Measurements from ENCODE around the gene PROX2. TPM values are rescaled to one million over a fixed set of nuclear protein-coding genes. Genes with fewer than 3 reads are reported as not detected.

PROX2 gene
- total RNA-seq, 1 experiment from 2014 or later, result not detected

GRCh38 chr14:74909911-74910310, 34.0 kb upstream of the PROX2 start:
- DNase-seq (ENCODE audit: low read depth), result no peak

- no peak for DNase-seq (ENCODE audit: low read depth)
Measured at GRCh38 chr14:74909501-74909900, 33.6 kb upstream of the PROX2 start.

GRCh38 chr14:74908861-74909341, 33.0 kb upstream of the PROX2 start:
- no peak for DNase-seq (ENCODE audit: low read depth)

- DNase-seq (ENCODE audit: low read depth), result no peak
Measured at GRCh38 chr14:74907744-74908143, 31.8 kb upstream of the PROX2 start.

GRCh38 chr14:74906925-74907521, 31.1 kb upstream of the PROX2 start:
- DNase-seq (ENCODE audit: low read depth), result no peak

DNA sequence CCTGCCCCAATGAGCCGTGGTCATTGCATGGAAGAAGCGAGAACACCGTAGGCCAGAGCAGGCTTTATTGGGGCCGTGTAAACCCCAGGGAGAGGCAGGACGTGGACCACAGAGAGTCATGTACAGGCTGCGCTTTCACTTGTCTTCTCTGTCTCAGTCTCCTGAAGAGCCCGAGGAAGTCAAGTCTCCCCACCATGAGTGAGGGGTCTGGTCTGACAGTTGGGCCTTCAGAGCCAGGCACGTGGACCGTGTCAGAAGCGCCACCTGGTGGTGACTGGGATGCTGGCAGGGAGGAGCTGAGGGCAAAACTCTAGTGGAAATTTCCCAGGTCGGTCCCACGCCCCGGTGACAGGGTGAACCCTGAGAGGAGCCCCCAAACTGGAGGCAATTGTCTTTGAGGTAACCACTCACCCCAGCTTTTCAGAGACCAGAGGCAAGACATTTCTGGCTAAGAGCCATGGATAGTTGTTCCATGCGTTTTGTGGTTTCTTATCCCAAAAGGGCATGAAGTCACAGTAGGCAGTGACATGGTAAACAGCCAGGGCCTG, 29.7 kb upstream of the PROX2 start:
- DNase-seq (ENCODE audit: low read depth), result peak; percentile 68

DNA sequence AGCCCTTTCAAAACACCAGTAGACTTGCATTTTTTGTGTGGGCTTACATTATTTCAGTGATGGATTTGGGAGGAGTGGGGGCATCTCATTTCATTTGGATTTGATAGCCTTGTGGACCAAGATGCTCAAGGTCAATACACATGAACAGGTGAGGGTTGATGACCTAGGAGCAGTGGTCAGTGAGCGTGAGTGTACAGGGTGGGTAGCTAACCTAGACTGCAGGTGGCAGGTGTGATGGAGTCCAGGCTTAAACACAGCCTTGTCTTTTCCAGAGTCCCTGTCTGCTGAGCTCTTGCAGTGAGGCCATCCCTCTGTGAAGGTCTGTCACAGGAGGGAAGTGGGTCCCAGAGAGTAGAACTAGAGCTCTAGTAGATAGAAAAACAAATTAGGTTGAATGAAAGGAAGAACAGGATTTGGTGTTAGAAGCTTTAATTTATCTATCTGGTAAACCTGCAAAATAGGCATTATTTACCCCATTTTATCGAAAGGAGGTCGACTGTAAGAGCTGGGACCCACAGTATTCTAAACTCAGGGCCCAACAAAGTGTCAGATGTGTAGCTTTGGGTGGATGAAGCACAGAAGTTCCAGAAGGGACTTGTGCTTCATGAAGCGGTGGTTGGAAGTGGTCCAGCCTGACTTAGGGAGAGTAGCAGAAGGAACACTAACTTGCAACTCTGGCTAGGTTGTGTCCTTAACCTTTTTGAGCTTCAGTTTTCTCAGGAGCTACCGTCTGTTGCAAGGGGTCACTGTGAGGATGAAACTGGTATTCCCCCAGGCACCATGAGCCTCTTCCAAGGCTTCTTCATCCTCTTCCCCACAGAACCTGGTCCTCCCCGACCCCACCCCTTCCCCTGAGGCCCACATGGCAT, 28.9 kb upstream of the PROX2 start:
- no peak for DNase-seq (ENCODE audit: low read depth)

DNA sequence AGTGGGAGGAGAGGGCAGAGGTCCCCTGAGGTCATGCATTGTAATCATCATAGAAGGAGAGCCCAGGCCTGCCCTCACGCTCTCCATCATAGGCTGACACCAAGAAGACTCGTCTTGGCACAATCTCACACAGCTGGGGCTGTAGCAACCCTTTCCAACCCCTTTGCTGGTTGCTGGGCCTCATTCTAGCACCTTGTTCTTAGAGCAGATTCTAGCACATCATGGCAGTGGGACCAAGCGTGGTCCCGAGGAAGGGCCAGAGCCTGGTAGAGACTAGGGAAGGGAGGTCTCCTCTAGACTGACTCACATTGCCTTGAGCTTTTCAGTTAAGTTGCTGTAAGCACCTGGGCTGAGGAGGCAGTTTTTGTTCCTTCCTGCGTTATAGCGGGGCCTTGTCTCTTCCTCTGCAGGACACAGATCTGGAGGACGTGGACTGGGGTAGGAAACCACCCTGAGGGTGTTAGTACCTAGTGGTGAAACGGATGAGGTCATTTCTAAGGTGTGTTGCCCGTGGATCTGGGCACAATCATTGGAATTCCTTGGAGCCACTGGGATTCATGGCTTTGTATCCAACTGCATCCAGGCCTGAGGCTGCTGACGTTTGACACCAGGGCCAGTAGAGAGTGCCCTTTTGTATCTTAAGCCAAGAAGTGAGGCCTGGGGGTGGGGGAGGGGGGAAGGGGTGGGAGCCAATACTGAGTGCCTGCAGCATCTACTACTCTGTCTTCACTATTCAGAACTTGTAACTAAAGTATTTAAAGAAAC, 27.2 kb upstream of the PROX2 start:
- DNase-seq (ENCODE audit: low read depth), result no peak

DNA sequence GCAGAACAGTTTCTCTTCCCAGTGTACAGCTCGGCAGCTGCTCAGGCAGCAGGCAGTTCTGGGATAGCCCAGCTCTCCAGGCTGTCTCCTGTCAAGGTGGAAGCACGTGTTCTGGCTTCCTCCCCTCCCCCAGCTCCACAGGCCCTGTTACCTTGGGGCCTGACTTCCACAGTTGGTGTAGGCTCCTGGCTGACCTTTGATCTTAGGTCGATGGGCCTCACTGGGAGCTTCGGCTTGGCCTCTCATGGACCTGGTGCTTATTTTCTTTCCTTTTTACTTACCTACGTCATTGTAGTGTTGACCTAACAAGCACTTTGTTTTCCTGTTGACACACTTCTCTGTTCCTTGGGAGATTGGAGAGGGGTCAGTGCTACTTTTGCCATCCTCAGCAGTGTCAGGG, 22.7 kb upstream of the PROX2 start:
- DNase-seq (ENCODE audit: low read depth), result no peak

DNA sequence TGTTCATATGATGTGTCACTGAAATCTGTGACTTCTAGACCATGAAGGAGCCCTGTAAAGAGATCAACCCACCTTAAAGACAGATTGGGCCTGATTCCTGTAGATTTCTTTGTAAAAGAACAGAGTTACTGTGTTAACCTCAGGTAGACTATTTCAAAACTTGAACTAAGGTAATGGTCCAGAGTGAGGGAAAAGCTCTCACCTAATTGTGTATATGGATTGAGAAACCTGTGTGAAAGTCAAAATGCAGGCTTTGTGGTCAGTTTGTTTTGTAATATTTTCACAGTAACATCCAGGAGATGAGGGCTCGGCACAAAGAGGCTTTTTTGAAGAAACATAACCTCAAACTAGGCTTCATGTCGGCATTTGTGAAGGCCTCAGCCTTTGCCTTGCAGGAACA, 22.1 kb upstream of the PROX2 start:
- DNase-seq (ENCODE audit: low read depth), result no peak

GRCh38 chr14:74897642-74898041, 21.7 kb upstream of the PROX2 start:
- DNase-seq (ENCODE audit: low read depth), result no peak

DNA sequence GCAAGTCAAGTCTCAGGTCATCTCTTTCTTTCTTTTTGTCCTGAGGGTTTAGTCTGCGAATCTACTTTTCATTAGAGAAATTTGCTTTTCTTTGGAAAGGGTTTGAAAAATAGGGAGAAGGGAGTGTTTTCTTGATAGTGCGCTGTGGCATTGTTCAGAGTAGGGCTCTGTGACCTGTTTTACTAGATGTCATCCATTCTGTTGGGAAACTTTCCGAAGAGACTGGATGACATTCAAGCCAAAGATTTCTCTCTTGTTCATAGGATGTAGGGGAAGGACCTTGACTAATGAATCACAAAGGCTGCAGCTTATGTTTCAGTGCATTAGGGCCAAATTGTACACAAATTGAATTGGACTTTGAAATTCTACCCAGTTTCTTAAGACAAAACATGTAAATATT, 20.5 kb upstream of the PROX2 start:
- no peak for DNase-seq (ENCODE audit: low read depth)

DNA sequence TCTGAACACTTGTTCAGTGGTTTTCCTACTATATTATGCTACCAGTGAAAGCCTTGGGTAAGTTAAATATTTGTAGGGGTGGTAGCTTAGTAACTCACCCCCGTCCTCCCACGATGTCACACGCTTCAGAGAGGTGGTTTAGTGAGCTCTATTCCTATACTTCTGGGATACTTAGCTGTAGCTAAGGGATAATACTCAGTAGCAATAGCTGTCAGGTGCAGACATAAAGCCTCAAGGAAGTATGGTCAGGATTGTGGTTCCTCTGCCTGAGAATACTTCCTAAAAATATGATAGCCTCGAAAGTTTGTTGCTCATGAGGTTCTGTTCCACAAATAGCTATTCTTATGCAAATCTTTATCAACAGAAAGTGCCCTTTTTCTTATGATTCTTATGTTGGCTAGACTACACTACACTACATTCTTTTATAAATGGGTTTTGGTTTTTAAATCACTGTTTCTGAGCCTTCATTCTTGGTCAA, 17.7 kb upstream of the PROX2 start:
- no peak for DNase-seq (ENCODE audit: low read depth)

DNA sequence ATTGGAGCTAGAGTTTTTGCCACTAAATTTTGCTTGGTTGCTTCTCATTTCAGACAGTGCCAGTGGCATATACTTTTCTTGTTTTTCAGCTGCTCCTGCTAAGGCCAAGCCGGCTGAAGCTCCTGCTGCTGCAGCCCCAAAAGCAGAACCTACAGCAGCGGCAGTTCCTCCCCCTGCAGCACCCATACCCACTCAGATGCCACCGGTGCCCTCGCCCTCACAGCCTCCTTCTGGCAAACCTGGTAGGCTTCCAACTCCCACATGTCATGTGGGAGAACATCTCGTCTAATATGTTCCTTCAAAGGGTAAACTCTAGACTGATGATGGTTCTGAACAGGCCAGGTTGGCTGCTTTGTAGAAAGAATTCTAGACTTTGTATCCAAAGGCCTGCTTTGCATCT, 16.8 kb upstream of the PROX2 start:
- no peak for DNase-seq (ENCODE audit: low read depth)

- no peak for DNase-seq (ENCODE audit: low read depth)
Measured at GRCh38 chr14:74891870-74892269, 15.9 kb upstream of the PROX2 start.

DNA sequence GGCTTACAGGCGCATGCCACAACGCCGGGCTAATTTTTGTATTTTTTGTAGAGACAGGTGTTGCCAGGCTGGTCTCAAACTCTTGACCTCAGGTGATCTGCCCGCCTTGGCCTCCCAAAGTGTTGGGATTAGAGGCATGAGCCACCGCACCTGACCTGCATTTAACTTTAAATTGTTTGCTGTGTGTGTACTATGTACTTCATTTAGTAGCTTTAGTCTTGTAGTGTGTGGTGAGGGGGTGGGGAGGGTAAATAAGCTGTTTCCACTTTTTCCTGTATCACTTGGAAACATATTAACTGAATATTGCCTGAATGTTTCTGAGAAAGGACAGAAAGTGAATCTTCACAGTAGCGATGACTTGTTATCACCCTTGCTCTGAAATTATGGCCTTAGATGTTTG, 14.3 kb upstream of the PROX2 start:
- DNase-seq (ENCODE audit: low read depth), result no peak

DNA sequence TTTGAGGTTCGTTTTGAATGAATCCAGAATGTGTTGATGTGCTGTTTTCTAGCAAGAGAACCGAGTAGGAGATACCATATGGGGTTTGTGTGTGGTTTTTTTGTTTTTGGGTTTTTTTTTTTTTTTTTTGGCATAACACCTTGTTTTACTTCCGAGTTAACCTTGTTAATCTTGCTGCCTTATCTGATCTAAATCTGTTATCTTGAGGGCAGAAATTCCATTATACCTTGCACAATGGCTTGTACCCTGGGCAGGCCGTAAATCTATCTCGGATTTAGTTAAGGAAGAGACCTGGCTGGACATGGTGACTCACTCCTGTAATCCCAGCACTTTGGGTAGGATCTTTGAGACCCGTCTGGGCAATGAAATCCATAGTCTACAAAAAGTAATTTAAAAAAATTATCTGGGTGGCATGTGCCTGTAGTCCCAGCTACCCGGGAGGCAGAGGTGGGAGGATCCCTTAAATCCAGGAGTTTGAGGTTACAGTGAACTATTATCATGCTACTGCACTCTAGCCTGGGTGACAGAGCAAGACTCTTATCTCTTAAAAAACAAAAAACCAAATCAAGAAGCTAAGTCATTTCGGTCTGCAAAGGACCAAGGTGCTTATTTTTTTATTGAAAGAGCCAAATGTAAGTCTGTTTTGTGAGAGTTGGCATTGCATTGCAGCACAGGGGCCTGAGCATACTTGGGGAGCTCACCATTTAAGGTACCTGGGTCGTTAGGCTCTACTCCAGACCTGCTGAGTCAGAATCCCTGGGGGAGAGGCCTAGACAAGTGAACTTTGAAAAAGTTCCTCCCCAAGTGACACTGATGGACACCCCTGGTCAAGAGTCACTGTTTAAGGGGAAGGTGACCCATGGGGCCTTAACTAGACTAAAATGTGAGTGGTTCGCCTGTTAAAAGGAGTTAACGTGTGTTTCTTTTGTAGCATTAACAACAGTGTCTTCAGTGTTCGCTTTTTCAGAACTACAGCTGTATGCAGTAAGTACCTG, 12.5 kb upstream of the PROX2 start:
- peak; percentile 50 for DNase-seq (ENCODE audit: low read depth)

DNA sequence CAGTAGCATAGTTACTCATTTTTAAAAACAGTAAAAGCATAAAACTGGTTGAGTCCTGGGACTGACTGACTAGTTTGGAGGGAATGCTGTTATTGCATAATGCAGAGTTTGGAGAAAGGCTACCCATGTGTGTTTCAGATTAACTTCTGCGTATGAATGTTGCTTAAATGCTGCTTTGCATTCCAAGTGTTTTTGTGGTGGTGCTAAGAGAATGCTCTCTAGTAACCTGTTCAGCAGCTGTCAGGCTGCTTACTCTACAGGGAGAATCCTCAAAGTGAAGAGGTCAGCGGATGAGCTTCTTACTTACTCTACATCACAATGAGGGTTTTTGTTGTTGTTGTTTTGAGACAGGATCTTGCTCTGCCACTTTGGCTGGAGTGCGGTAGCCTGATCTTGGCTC, 10.1 kb upstream of the PROX2 start:
- no peak for DNase-seq (ENCODE audit: low read depth)

DNA sequence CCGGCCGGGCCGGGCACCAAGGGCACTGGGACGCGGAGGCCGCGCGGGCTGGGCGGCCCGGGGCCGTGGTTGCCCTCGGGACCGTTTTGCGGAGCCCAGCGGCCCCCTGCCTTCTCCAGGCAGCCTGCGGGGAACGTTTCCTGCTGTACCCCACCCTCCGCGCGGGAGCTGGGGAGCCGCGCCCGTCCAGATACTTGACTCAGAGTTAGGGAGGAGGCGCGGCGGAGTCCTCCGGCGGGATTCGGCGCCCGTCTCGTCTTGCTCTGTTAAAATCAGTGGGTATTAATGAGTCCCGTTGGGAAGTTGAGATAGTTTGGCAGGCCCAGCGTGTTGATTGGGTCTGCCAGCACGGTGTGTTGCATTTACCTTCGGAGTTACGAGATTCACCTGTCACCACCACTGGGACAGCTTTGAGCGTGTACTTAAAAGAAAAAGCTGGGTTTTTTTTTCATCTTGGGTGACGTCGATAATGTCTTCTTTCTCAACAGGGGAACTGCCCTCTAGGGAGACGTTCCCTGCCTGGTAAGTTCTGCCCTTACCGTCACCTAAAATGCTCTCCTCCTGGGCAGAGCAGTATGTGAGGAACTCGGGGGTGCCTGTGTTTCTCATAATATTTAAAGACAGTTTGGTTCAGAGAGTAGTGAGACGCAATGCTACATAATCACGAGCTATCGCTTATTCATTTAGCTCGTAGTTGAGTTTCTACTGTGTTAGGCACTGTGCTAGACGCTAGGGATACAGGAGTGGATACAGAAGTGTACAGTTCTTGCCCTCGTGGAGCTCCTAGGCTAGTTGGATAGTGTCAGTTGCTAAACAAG, 6.4 kb upstream of the PROX2 start:
- DNase-seq (ENCODE audit: low read depth), result peak; percentile 45

Data from Daoy (cell line).